ENCODE data around the gene UGT1A7. TPM values are rescaled to one million over a fixed set of nuclear protein-coding genes. Genes with fewer than 3 reads are reported as not detected.
"Not testable (repeated sequence)": the region's sequence is repeated elsewhere in the genome, so short reads cannot be mapped to it uniquely, and the experiment has no call there.

The UGT1A7 gene
- total RNA-seq: not detected
- long read RNA-seq: 0 reads

GRCh38 chr2:233681521-233682099, at the start of gene UGT1A7:
Gene UGT1A7 (plus strand): TSS chr2:233681901. CDS start chr2:233681938, 37 bp downstream.
- intact Hi-C loops (cut with DNase I): no loop called here
- ATAC-seq (no peak), DNase-seq (no peak)

GRCh38 chr2:233636306-233636705, 45.4 kb upstream of the UGT1A7 start, which contains the start of gene UGT1A10:
Gene UGT1A10 (plus strand): TSS chr2:233636448. CDS start chr2:233636523, 75 bp downstream.
- intact Hi-C loops (cut with DNase I); DNase-seq; ATAC-seq: not testable (repeated sequence)

DNA sequence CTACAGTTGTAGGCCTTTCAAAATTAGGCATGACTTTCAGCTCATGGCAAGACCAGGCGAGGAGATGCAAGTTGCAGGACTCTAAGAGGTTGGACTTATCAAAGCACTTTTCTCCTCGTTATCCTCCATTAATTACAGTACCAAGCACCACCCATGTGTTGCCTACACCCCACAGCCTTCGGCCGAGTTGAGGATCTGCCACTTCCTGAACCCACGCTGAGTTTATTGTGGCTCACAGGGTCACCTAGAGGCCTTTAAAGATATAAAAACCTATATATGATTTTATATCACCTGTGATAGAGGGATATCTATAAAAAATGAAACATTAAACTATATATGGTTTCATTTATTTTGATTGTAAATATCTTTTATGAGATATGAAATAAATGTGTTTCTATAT, 42.9 kb upstream of the UGT1A7 start:
- DNase-seq: no peak
- intact Hi-C loops (cut with DNase I): no loop called here
- ATAC-seq: no peak

DNA sequence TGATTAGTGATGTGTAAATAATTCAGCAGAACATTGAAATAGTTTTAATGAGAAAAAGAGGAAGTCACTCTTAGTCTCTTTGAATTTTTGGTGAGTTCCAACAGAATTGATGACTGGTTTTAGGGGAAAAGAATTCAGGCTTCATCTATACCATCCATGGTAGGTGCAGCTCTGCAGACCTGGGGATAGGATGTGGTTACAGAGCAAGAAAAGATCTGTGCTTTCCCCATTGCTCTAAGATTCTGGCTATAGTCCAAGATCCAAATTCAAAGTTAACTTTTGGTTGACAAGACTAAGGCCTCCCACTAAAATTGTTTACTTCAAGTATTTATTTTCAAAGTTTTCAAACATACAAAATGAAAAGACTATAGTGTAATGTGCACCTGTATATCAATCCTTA, 41.8 kb upstream of the UGT1A7 start:
- intact Hi-C loops (cut with DNase I): no loop called here
- ATAC-seq: no peak
- no peak for DNase-seq

GRCh38 chr2:233643128-233643527, 38.6 kb upstream of the UGT1A7 start:
- no peak for ATAC-seq
- intact Hi-C loops (cut with DNase I): no loop called here
- no peak for DNase-seq

DNA sequence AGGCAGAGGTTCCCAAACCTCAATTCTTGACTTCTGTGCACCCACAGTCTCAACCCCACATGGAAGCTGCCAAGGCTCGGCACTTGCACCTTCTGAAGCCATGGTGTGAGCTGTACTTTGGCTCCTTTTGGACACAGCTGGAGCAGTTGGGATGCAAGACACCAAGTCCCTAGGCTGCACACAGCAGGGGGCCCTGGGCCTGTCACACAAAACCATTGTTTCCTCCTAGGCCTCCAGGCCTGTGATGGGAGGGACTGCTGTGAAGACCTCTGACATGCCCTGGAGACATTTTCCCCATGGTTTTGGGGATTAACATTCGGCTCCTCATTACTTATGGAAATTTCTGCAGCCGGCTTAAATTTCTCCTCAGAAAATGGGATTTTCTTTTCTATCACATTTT, 35.7 kb upstream of the UGT1A7 start:
- DNase-seq; intact Hi-C loops (cut with DNase I); ATAC-seq: not testable (repeated sequence)

GRCh38 chr2:233650981-233651380, 30.7 kb upstream of the UGT1A7 start:
- intact Hi-C loops (cut with DNase I): no loop called here

GRCh38 chr2:233651430-233651829, 30.3 kb upstream of the UGT1A7 start:
- intact Hi-C loops (cut with DNase I): no loop called here
- DNase-seq (no peak), ATAC-seq (no peak)

More at GRCh38 chr2:233650981-233651380, 30.7 kb upstream of the UGT1A7 start:
- DNase-seq: no peak
- no peak for ATAC-seq

DNA sequence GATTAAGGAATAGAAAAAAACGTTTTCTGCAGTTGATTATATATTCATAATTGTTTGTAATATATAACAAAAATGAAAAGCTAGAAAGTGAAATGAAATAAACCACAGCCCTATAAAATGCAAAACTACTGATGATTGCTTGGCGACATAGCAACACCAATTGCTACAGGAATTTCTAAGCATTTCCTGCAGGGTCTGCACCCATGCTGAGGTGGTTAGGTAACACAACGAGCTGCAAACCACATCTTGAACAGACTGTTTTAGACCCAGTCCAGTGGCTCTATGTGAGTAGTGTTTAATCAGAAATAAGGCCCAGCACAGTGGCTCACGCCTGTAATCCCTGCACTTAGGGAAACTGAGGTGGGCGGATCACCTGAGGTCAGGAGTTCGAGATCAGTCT, 27.2 kb upstream of the UGT1A7 start:
- no peak for DNase-seq
- ATAC-seq: no peak
- intact Hi-C loops (cut with DNase I): no loop called here

DNA sequence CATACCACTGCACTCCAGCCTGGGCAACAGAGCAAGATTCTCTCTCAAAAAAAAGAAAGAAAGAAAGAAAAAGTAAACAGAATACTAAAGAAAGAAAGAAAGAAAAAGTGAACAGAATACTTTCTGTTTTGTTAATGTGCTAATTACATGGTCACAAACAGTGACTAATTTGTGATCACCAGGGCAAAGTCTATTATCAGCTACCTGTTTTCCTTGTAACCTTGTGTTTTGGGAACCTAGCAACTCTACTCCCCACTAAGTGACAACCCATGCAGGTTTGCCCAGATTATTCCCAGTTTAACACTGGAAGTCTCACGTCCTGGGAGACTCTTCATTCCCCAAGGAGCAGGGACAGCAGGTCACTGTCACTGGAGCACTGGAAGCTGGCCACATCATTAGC, 26.7 kb upstream of the UGT1A7 start:
- intact Hi-C loops (cut with DNase I): no loop called here
- ATAC-seq (no peak), DNase-seq (no peak)

DNA sequence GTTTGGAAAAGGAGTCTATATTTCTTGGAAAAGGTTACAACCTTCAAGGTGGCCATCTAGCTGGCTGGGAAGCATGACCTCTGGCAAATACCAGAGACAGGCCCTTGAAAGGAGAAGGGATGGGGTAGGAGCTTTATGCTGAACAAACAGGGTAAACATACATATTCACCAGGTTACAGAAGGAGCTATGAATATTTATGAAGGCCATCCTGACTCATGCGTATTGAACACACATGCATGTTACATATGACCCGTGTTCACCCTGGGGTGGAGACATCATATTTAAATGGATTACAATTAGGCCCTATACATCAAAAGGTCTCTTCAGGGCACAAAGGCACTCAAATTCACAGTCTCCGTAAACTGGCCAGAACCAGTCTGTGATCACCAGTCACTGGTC, 25.8 kb upstream of the UGT1A7 start:
- intact Hi-C loops (cut with DNase I); DNase-seq; ATAC-seq: not testable (repeated sequence)

GRCh38 chr2:233656443-233656842, 25.3 kb upstream of the UGT1A7 start:
- intact Hi-C loops (cut with DNase I): no loop called here
- ATAC-seq: no peak
- DNase-seq: no peak

DNA sequence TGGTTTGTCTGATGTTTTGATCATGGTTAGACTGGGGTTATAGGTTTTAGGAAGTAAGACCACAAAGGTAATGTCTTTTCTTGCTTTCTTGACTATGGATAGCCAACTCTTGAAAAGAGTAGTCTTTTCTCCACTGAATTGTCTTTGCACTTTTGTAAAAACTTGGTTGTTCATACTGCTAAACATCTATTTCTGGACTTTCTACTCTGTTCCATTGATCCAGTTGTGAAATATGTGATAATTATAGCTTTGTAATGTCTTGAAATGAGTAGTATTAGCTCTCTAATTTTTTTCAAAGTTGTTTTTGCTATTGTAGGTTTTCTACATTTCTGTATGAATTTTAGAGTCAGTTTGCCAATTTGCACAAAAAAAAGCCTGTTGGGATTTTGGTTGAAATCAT, 23.1 kb upstream of the UGT1A7 start:
- ATAC-seq (no peak), DNase-seq (no peak)
- intact Hi-C loops (cut with DNase I): no loop called here

- intact Hi-C loops (cut with DNase I): no loop called here
- ATAC-seq (no peak), DNase-seq (no peak)
Observed at GRCh38 chr2:233663911-233664310, 17.8 kb upstream of the UGT1A7 start.

DNA sequence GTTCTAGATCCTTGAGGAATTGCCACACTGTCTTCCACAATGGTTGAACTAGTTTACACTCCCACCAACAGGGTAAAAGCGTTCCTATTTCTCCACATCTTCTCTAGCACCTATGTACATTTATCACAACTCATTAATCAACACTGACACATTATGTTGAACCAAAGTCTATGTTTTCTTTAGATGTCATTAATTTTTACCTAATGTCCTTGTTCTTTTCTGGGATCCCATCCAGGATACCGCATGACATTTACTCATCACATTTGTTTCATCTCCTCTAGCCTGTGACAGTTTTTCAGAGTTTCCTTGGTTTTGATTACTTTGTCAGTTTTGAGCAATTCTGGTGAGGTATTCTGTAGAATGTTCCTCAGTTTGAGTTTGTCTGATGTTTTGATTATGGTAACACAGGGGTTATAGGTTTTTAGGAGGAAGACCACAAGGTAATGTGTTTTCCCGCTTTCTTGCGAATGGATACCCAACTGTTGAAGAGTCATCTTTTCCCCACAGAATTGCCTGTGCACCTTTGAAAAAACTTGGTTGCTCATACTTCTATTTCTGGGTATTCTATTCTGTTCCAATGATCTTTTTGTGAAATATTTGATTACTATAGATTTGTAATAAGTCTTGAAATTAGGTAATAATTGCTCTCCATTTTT, 13.0 kb upstream of the UGT1A7 start:
- no peak for DNase-seq
- ATAC-seq: no peak
- intact Hi-C loops (cut with DNase I): no loop called here

DNA sequence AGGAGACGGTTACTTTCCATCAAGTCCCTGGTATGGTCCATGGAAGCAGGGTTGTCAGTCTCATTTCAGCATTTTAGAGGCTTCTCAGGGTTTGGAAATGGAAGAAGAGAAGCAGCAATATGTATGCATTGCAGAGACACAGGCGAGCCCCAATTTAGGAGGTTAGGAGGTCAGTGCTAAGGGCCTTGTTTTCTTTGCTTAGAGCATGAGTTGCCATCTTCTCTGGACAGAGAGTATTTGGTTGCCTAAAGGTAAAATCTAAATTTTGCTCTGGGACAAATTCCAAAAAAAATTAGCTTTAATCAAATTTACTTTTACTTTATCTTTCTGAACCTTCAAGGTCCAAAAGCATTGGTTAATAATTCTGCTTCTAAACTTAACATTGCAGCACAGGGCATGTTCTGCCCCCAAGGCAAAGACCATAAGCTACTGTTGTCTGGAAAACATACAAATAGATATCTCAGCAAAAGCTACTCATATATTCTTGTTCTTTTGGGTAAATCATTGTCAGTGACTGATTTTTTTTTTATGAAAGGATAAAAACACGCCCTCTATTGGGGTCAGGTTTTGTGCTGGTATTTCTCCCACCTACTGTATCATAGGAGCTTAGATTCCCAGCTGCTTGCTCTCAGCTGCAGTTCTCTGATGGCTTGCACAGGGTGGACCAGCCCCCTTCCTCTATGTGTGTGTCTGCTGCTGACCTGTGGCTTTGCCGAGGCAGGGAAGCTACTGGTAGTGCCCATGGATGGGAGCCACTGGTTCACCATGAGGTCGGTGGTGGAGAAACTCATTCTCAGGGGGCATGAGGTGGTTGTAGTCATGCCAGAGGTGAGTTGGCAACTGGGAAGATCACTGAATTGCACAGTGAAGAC, 10.2 kb upstream of the UGT1A7 start, which contains the start of gene UGT1A9:
Gene UGT1A9 (plus strand): TSS at position 609 of the 872 bp plus-strand sequence. CDS start 37 bp downstream, at position 646.
- ATAC-seq (no peak), DNase-seq (no peak)
- intact Hi-C loops (cut with DNase I): no loop called here

DNA sequence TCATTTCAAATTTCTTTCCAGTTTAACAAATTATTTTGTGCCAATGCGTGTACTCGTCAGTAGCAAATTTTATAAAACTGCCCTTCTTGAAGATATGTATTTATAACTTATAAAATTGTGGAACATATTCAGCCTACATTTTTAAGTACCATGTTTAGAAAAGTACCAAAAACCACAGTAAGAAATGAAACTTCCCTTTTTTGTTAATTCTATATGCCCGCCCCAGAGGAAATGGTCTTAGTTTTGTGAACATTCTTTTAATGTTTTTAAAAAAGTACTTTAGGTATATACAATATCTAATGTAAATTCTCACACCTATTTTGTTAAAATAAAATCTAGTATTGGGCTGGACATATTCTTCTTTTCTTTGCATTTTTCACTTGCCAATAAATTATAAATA, 8.8 kb upstream of the UGT1A7 start:
- ATAC-seq: no peak
- intact Hi-C loops (cut with DNase I): no loop called here

GRCh38 chr2:233673896-233674295, 7.8 kb upstream of the UGT1A7 start:
- no peak for DNase-seq
- no peak for ATAC-seq
- intact Hi-C loops (cut with DNase I): no loop called here

More for the DNA sequence above, 8.8 kb upstream of the UGT1A7 start:
- DNase-seq: no peak

DNA sequence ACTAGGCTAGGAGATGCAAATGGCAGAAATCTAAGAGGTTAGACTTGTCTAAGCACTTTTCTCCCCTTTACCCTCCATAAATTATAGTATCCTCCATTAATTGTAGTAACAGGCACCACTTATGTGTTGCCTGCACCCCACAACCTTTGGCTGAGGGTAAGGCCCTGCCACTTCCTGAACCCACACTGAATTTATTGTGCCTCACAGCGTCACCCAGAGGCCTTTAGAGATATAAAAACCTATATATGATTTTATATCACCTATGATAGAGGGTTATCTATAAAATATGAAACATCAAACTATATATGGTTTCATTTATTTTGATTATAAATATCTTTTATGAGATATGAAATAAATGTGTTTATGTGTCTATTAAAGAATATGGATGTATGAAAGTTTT, 7.4 kb upstream of the UGT1A7 start:
- intact Hi-C loops (cut with DNase I): no loop called here
- DNase-seq: no peak
- no peak for ATAC-seq

DNA sequence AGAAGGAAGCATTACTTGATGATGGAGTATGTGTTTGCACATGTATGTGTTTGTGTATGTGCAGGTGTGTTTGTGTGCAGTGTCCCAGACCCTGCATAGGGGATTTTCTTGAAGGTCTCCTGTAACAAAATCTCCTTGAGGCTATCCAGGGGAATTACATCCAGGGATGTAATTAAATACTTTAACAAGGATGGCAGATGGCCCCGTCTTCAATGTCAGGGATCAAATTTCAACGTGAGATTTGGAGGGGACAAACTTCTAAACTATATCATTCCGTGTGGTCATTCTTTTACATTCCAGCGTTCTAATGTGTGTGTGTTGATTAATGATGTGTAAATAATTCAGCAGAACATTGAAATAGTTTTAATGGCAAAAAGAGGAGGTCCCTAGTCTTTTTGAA, 6.7 kb upstream of the UGT1A7 start:
- intact Hi-C loops (cut with DNase I): no loop called here

More for the DNA sequence above, 6.7 kb upstream of the UGT1A7 start:
- DNase-seq: no peak
- no peak for ATAC-seq

Data from left cardiac atrium (tissue), 4 donors.